ENCODE measurements around the gene PCDHGA6. TPM values are rescaled to one million over a fixed set of nuclear protein-coding genes. Genes with fewer than 3 reads are reported as not detected.
"Not testable (repeated sequence)": the region's sequence is repeated elsewhere in the genome, so short reads cannot be mapped to it uniquely, and the experiment has no call there.

Gene PCDHGA6
- total RNA-seq, 1 donor from 2014 or later: 6.1 TPM

- no peak for DNase-seq (ENCODE audit: low spot score)
Observed at GRCh38 chr5:141392429-141393198, 18.9 kb downstream of the PCDHGA6 start, which contains the start of gene PCDHGA8. Gene PCDHGA8 (plus strand): TSS chr5:141392633. CDS start chr5:141392814, 181 bp downstream.

- no peak for DNase-seq (ENCODE audit: low spot score)
Observed at GRCh38 chr5:141393267-141393666, 19.6 kb downstream of the PCDHGA6 start.

GRCh38 chr5:141394401-141395187, 20.9 kb downstream of the PCDHGA6 start:
- DNase-seq (ENCODE audit: low spot score): not testable (repeated sequence)

- not testable (repeated sequence) for DNase-seq (ENCODE audit: low spot score)
Observed at GRCh38 chr5:141397756-141398551, 24.3 kb downstream of the PCDHGA6 start, which contains the start of gene PCDHGB5. Gene PCDHGB5 (plus strand): TSS chr5:141397947. CDS start chr5:141398128, 181 bp downstream.

GRCh38 chr5:141398608-141399007, 24.9 kb downstream of the PCDHGA6 start:
- no peak for DNase-seq (ENCODE audit: low spot score)

- no peak for DNase-seq (ENCODE audit: low spot score)
Observed at GRCh38 chr5:141399555-141400258, 26.0 kb downstream of the PCDHGA6 start.

GRCh38 chr5:141402553-141403243, 29.0 kb downstream of the PCDHGA6 start, which contains the start of gene PCDHGA9:
Gene PCDHGA9 (plus strand): TSS chr5:141402778. CDS start chr5:141402953, 175 bp downstream.
- no peak for DNase-seq (ENCODE audit: low spot score)

- no peak for DNase-seq (ENCODE audit: low spot score)
Observed at GRCh38 chr5:141403387-141403786, 29.7 kb downstream of the PCDHGA6 start.

- not testable (repeated sequence) for DNase-seq (ENCODE audit: low spot score)
Observed at GRCh38 chr5:141407790-141408505, 34.3 kb downstream of the PCDHGA6 start, which contains the start of gene PCDHGB6. Gene PCDHGB6 (plus strand): TSS chr5:141408021. CDS start chr5:141408203, 182 bp downstream.

- no peak for DNase-seq (ENCODE audit: low spot score)
Observed at GRCh38 chr5:141409598-141410306, 36.1 kb downstream of the PCDHGA6 start.

- no peak for DNase-seq (ENCODE audit: low spot score)
Observed at GRCh38 chr5:141411575-141411974, 37.9 kb downstream of the PCDHGA6 start.

- DNase-seq (ENCODE audit: low spot score): no peak
Observed at GRCh38 chr5:141412854-141413539, 39.3 kb downstream of the PCDHGA6 start, which contains the start of gene PCDHGA10. Gene PCDHGA10 (plus strand): TSS chr5:141412987. CDS start chr5:141413176, 189 bp downstream.

- no peak for DNase-seq (ENCODE audit: low spot score)
Observed at GRCh38 chr5:141413540-141414069, 39.9 kb downstream of the PCDHGA6 start.

GRCh38 chr5:141414548-141415274, 41.0 kb downstream of the PCDHGA6 start:
- DNase-seq (ENCODE audit: low spot score): not testable (repeated sequence)

- DNase-seq (ENCODE audit: low spot score): not testable (repeated sequence)
Observed at GRCh38 chr5:141415275-141415618, 41.6 kb downstream of the PCDHGA6 start.

GRCh38 chr5:141417494-141418172, 43.9 kb downstream of the PCDHGA6 start, which contains the start of gene PCDHGB7:
Gene PCDHGB7 (plus strand): TSS chr5:141417677. CDS start chr5:141417860, 183 bp downstream.
- peak; percentile 61 for DNase-seq (ENCODE audit: low spot score)
